ENCODE data around the gene KIFAP3.
"Not testable (repeated sequence)": the region's sequence is repeated elsewhere in the genome, so short reads cannot be mapped to it uniquely, and the experiment has no call there.

The KIFAP3 gene

GRCh38 chr1:169882039-169882511 lies 192.4 kb downstream of the KIFAP3 start:
- no peak for DNase-seq

GRCh38 chr1:169879034-169879840 lies 195.3 kb downstream of the KIFAP3 start:
- no peak for DNase-seq

GRCh38 chr1:169878498-169878897 lies 196.0 kb downstream of the KIFAP3 start:
- no peak for DNase-seq

- DNase-seq = no peak
Observed at GRCh38 chr1:169877800-169878491, 196.5 kb downstream of the KIFAP3 start.

- DNase-seq = no peak
Observed at GRCh38 chr1:169874229-169874628, 200.3 kb downstream of the KIFAP3 start.

- DNase-seq = no peak
Observed at GRCh38 chr1:169873582-169874199, 200.8 kb downstream of the KIFAP3 start.

GRCh38 chr1:169872906-169873305 lies 201.6 kb downstream of the KIFAP3 start:
- no peak for DNase-seq

- DNase-seq = not testable (repeated sequence)
Observed at GRCh38 chr1:169871988-169872387, 202.5 kb downstream of the KIFAP3 start.
